SH-SY5Y (cell line): ENCODE results near the gene ROR1.

Experiments used
- GATA2 ChIP-seq: IDR thresholded peaks from 2 replicates; pipeline ENCODE4 v1.6.1; 2011; ENCODE audit warnings: mild to moderate bottlenecking, low read depth, low read length
- GATA3 ChIP-seq: IDR thresholded peaks from 2 replicates; pipeline ENCODE4 v1.6.1; 2011; ENCODE audit warnings: low read depth, mild to moderate bottlenecking, low read length, moderate library complexity

GRCh38 chr1:63874278-63874880 is 100.6 kb downstream of the ROR1 start:
- no peak for TF ChIP-seq GATA2
- TF ChIP-seq GATA3 = no peak
